Mammary epithelial cell (primary cell): Measurements from ENCODE around the gene RGMB.

Experiments
- EZH2 ChIP-seq: IDR thresholded peaks from 2 replicates; pipeline ENCODE4 v1.6.1; 2012; ENCODE audit warnings: low read length, inconsistent platforms, borderline replicate concordance
- TF ChIP-seq, protein P1 (sequence below), 2 donors: IDR thresholded peaks in 1 of 2; conservative IDR thresholded peaks in 1 of 2; 2 replicates each; pipeline ENCODE4 v1.5.1; 2011 to 2012; ENCODE audit warnings: inconsistent platforms in 2 of 2, low read length in 2 of 2, mild to moderate bottlenecking in 2 of 2, control low read depth in 1 of 2, low read depth in 1 of 2; ENCODE audit not compliant: insufficient read depth in 1 of 2; ENCODE audit errors: extremely low read depth in 1 of 2

DNA sequence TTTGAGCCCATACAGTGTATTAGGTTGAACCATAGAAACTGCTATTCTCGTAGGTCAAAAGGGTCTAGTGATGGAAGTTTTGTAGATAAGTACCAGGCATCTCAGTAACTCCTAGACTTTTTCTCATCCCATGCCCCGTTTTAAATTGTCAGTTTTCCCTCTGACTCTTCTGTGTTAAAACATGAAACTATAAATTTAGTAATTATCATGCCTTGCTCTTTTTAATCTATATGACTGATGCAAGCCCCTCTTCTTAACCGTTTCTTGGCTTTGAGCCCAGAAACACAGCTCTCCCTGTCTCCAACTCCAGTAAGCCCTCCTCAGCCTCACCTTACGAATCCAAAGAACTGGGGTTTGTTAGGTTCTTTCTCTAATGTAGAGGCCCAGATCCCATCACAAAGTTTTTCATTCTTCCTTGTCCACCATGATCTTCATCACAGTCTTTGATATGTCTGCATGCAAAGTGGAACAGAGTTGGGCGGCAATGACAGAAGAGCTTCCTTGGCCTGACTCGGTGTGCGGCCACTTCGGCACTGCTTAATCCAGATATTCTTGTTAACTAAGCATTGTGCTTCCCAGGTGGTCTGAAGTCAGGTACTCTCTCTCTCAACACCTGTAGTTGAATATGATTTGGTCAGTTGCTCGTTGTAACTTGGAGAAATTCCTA lies 21.1 kb downstream of the RGMB start:
- TF ChIP-seq, protein P1, sequence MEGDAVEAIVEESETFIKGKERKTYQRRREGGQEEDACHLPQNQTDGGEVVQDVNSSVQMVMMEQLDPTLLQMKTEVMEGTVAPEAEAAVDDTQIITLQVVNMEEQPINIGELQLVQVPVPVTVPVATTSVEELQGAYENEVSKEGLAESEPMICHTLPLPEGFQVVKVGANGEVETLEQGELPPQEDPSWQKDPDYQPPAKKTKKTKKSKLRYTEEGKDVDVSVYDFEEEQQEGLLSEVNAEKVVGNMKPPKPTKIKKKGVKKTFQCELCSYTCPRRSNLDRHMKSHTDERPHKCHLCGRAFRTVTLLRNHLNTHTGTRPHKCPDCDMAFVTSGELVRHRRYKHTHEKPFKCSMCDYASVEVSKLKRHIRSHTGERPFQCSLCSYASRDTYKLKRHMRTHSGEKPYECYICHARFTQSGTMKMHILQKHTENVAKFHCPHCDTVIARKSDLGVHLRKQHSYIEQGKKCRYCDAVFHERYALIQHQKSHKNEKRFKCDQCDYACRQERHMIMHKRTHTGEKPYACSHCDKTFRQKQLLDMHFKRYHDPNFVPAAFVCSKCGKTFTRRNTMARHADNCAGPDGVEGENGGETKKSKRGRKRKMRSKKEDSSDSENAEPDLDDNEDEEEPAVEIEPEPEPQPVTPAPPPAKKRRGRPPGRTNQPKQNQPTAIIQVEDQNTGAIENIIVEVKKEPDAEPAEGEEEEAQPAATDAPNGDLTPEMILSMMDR (conservative IDR thresholded peaks at IDR 0.05 in 1 of 2, IDR thresholded peaks at IDR 0.05 in 1 of 2; ENCODE audit: extremely low read depth in 1 of 2, insufficient read depth in 1 of 2, low read depth in 1 of 2, low read length in 2 of 2): no peak
- no peak for TF ChIP-seq EZH2
